WTC11 (cell line): ENCODE results near the gene BCLAF1. TPM values are rescaled to one million over a fixed set of nuclear protein-coding genes. Genes with fewer than 3 reads are reported as not detected.

Source experiments
- ATAC-seq: fragments of 200-7000 bp; cut with Tn5 transposase; 2 replicates; pipeline ENCODE4 v1.10.0; 2021; ENCODE audit warnings: mild to moderate bottlenecking, moderate library complexity
- CTCF ChIA-PET: fragments of 300-600 bp; sonication (Branson Sonifier 250); formaldehyde crosslinking; loops from one replicate; lab custom pipeline; 2021; ENCODE audit warnings: antibody characterized with exemption; lab: Charles Lee
- POLR2A ChIA-PET: fragments of 350-600 bp; sonication (Branson Sonifier 250); formaldehyde crosslinking; loops from one replicate; lab custom pipeline; 2021; ENCODE audit warnings: antibody characterized with exemption; lab: Charles Lee
- DNase-seq: peaks from one replicate; pipeline ENCODE4 v3.0.0; 2021; ENCODE audit warnings: low spot score
- H3K27ac Mint-ChIP-seq: 2 replicates; pipeline ENCODE4 v1.8.0; 2021; ENCODE audit warnings: mixed read lengths
- H3K27me3 Mint-ChIP-seq: 2 replicates; pipeline ENCODE4 v1.8.0; 2021; ENCODE audit warnings: low read depth, mild to moderate bottlenecking, moderate library complexity, mixed read lengths
- H3K36me3 Mint-ChIP-seq: 2 replicates; pipeline ENCODE4 v1.8.0; 2021; ENCODE audit warnings: mixed read lengths
- H3K4me1 Mint-ChIP-seq: 2 replicates; pipeline ENCODE4 v1.8.0; 2022; ENCODE audit warnings: mixed read lengths
- H3K4me3 Mint-ChIP-seq: 2 replicates; pipeline ENCODE4 v1.8.0; 2021; ENCODE audit warnings: mild to moderate bottlenecking, moderate library complexity, mixed read lengths
- H3K9me3 Mint-ChIP-seq: 2 replicates; pipeline ENCODE4 v1.8.0; 2021; ENCODE audit warnings: mixed read lengths
- ATF1 ChIP-seq: sonication (generic); formaldehyde crosslinking; IDR thresholded peaks from 2 replicates; pipeline ENCODE4 v1.8.1; 2023; ENCODE audit warnings: mild to moderate bottlenecking, moderate library complexity, missing genetic modification reagents
- ATF2 ChIP-seq: sonication (generic); formaldehyde crosslinking; IDR thresholded peaks from 2 replicates; pipeline ENCODE4 v1.8.1; 2022; ENCODE audit warnings: low read depth, missing genetic modification reagents, borderline replicate concordance
- CTCF ChIP-seq: fragments of 200-600 bp; IDR thresholded peaks from 2 replicates; pipeline ENCODE4 v1.8.0; 2022; ENCODE audit warnings: antibody characterized with exemption
- FOXJ3 ChIP-seq: sonication (generic); formaldehyde crosslinking; IDR thresholded peaks from 2 replicates; pipeline ENCODE4 v1.9.0; 2021; ENCODE audit warnings: missing genetic modification reagents, mild to moderate bottlenecking, borderline replicate concordance
- FOXK1 ChIP-seq: sonication (generic); formaldehyde crosslinking; IDR thresholded peaks from 2 replicates; pipeline ENCODE4 v1.8.0; 2022; ENCODE audit warnings: mild to moderate bottlenecking, moderate library complexity, missing genetic modification reagents
- FOXP1 ChIP-seq: sonication (generic); formaldehyde crosslinking; IDR thresholded peaks from 2 replicates; pipeline ENCODE4 v1.8.0; 2022; ENCODE audit warnings: missing genetic modification reagents, mild to moderate bottlenecking, moderate library complexity, borderline replicate concordance
- FOXP4 ChIP-seq: sonication (generic); formaldehyde crosslinking; IDR thresholded peaks from 2 replicates; pipeline ENCODE4 v1.8.0; 2022; ENCODE audit warnings: mild to moderate bottlenecking, missing genetic modification reagents
- GABPB1 ChIP-seq: sonication (generic); formaldehyde crosslinking; IDR thresholded peaks from 2 replicates; pipeline ENCODE4 v1.8.1; 2023; ENCODE audit warnings: mild to moderate bottlenecking, missing genetic modification reagents
- HMGA2 ChIP-seq: fragments of 250-450 bp; sonication (Bioruptor Pico); IDR thresholded peaks from 2 replicates; pipeline ENCODE4 v1.4.0; 2021; ENCODE audit warnings: mild to moderate bottlenecking, moderate library complexity
- JAZF1 ChIP-seq: fragments of 250-450 bp; sonication (Bioruptor Pico); IDR thresholded peaks from 2 replicates; pipeline ENCODE4 v1.9.0; 2021; ENCODE audit warnings: moderate library complexity, mild to moderate bottlenecking, inconsistent platforms
- NFYB ChIP-seq: sonication (generic); formaldehyde crosslinking; conservative IDR thresholded peaks from 2 replicates; pipeline ENCODE4 v1.8.0; 2022; ENCODE audit warnings: low read depth, missing genetic modification reagents
- NR3C1 ChIP-seq: sonication (generic); formaldehyde crosslinking; conservative IDR thresholded peaks from 2 replicates; pipeline ENCODE4 v1.8.1; 2023; ENCODE audit warnings: low read depth, mild to moderate bottlenecking, missing genetic modification reagents
- TEAD1 ChIP-seq: sonication (generic); formaldehyde crosslinking; IDR thresholded peaks from 2 replicates; pipeline ENCODE4 v1.8.0; 2022; ENCODE audit warnings: mild to moderate bottlenecking, missing genetic modification reagents
- total RNA-seq: library from RNA; stranded (reverse); gene quantifications from 3 replicates; pipeline ENCODE4 v1.2.3, GENCODE V29; 2021
- TF ChIP-seq, protein P1 (sequence below): sonication (generic); formaldehyde crosslinking; IDR thresholded peaks from 2 replicates; pipeline ENCODE4 v1.8.0; 2022; ENCODE audit warnings: mild to moderate bottlenecking, missing genetic modification reagents
- TF ChIP-seq, protein P2 (sequence below): fragments of 250-450 bp; sonication (Bioruptor Pico); IDR thresholded peaks from 2 replicates; pipeline ENCODE4 v1.9.0; 2021; ENCODE audit warnings: moderate library complexity, mild to moderate bottlenecking, inconsistent platforms, borderline replicate concordance
- TF ChIP-seq, protein P3 (sequence below): sonication (generic); formaldehyde crosslinking; conservative IDR thresholded peaks from 2 replicates; pipeline ENCODE4 v1.8.1; 2023; ENCODE audit warnings: mild to moderate bottlenecking, low read depth, missing genetic modification reagents, moderate library complexity

Gene BCLAF1
- total RNA-seq, 1 experiment from 2014 or later, result 184 TPM

DNA sequence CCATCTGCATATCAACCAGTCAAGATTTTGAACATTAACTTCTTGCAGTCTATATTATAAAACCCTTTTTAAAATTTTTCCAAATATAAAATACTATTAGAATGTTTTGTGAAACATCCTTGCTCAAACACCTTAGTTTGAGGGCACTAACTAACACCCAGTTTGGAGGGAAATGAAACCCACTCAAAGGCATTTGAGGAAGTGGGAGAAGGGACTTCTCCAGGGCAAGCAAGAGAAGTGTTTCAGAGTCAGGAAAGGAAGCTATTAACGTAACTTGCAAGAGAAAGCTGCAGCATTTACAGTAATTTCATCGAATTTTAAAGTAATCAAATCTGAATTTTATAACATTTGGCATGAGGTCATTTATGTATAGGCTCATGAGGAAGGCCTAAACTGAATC, 60.8 kb downstream of the BCLAF1 start:
- ChIA-PET CTCF (no interaction called here), POLR2A (no interaction called here)
- H3K4me1 Mint-ChIP-seq, result no peaks in the 10 kb centered on the region
- H3K36me3 Mint-ChIP-seq, result peaks cover 8% of the 10 kb centered on the region
- peaks cover 4% of the 10 kb centered on the region; the same call in 1 of the 2 replicates for H3K27me3 Mint-ChIP-seq
- no peak overlapping the region for H3K4me3 Mint-ChIP-seq
- H3K27ac Mint-ChIP-seq, result no peak overlapping the region
- peaks cover 5% of the 10 kb centered on the region for H3K9me3 Mint-ChIP-seq
- TF ChIP-seq ATF1 (CRISPR knock-in tag), result no peak
- TF ChIP-seq, protein P1, sequence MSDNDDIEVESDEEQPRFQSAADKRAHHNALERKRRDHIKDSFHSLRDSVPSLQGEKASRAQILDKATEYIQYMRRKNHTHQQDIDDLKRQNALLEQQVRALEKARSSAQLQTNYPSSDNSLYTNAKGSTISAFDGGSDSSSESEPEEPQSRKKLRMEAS, result no peak
- no peak for TF ChIP-seq TEAD1 (CRISPR knock-in tag)
- no peak for TF ChIP-seq NR3C1
- TF ChIP-seq, protein P2, sequence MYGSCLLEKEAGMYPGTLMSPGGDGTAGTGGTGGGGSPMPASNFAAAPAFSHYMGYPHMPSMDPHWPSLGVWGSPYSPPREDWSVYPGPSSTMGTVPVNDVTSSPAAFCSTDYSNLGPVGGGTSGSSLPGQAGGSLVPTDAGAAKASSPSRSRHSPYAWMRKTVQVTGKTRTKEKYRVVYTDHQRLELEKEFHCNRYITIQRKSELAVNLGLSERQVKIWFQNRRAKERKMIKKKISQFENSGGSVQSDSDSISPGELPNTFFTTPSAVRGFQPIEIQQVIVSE (CRISPR knock-in tag), result no peak
- TF ChIP-seq FOXJ3 (CRISPR knock-in tag), result no peak
- no peak for TF ChIP-seq JAZF1 (CRISPR knock-in tag)
- TF ChIP-seq NFYB (CRISPR knock-in tag), result no peak
- TF ChIP-seq HMGA2, result no peak
- ATAC-seq, result no peak
- DNase-seq, result no peak

- H3K27me3 Mint-ChIP-seq, result peaks cover 4% of the 10 kb centered on the region; the same call in 1 of the 2 replicates
- ChIA-PET POLR2A (no interaction called here), CTCF (interaction anchor here (0.6 to 1.7 kb wide), 4 partner anchors 90 to 720 kb away, joined by 3 to 12 read pairs (median 4); no protein-coding TSS in a partner anchor)
- DNase-seq (no peak), ATAC-seq (no peak)
- TF ChIP-seq FOXP1 (CRISPR knock-in tag) (no peak), FOXK1 (no peak)
- H3K4me1 Mint-ChIP-seq, result no peaks in the 10 kb centered on the region
- peaks cover 5% of the 10 kb centered on the region for H3K9me3 Mint-ChIP-seq
- H3K27ac Mint-ChIP-seq, result no peak overlapping the region
- H3K36me3 Mint-ChIP-seq, result peaks cover 8% of the 10 kb centered on the region
- no peak overlapping the region for H3K4me3 Mint-ChIP-seq
Measured at GRCh38 chr6:136226674-136227377, 62.8 kb downstream of the BCLAF1 start.

- CTCF ChIA-PET, result interaction anchor here (0.6 to 1.7 kb wide), 4 partner anchors 91 to 719 kb away, joined by 3 to 12 read pairs (median 4); no protein-coding TSS in a partner anchor
- Mint-ChIP-seq H3K27me3 (peaks cover 4% of the 10 kb centered on the region; the same call in 1 of the 2 replicates), H3K27ac (no peak overlapping the region), H3K4me1 (no peaks in the 10 kb centered on the region), H3K9me3 (peaks cover 6% of the 10 kb centered on the region), H3K36me3 (peaks cover 8% of the 10 kb centered on the region), H3K4me3 (no peak overlapping the region)
- DNase-seq (peak; percentile 36), ATAC-seq (peak; percentile 76)
- POLR2A ChIA-PET, result no interaction called here
- TF ChIP-seq, protein P3, sequence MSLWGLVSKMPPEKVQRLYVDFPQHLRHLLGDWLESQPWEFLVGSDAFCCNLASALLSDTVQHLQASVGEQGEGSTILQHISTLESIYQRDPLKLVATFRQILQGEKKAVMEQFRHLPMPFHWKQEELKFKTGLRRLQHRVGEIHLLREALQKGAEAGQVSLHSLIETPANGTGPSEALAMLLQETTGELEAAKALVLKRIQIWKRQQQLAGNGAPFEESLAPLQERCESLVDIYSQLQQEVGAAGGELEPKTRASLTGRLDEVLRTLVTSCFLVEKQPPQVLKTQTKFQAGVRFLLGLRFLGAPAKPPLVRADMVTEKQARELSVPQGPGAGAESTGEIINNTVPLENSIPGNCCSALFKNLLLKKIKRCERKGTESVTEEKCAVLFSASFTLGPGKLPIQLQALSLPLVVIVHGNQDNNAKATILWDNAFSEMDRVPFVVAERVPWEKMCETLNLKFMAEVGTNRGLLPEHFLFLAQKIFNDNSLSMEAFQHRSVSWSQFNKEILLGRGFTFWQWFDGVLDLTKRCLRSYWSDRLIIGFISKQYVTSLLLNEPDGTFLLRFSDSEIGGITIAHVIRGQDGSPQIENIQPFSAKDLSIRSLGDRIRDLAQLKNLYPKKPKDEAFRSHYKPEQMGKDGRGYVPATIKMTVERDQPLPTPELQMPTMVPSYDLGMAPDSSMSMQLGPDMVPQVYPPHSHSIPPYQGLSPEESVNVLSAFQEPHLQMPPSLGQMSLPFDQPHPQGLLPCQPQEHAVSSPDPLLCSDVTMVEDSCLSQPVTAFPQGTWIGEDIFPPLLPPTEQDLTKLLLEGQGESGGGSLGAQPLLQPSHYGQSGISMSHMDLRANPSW (CRISPR knock-in tag), result no peak
- TF ChIP-seq NFYB (CRISPR knock-in tag) (no peak), FOXP4 (no peak), GABPB1 (CRISPR knock-in tag) (peak; percentile 98), ATF2 (no peak), CTCF (peak; percentile 100)
Measured at GRCh38 chr6:136226027-136226673, 63.5 kb downstream of the BCLAF1 start.
